Prostate gland (tissue), 2 donors: ENCODE data around the gene RSRP1.

Experiments used
- CTCF ChIP-seq, 4 experiments: fragments of 200-600 bp in 2 of 4; fragments of 450-650 bp in 2 of 4; sonication (generic) in 2 of 4; IDR thresholded peaks; 1 replicate in 3 of 4; 2 replicates in 1 of 4; pipeline ENCODE4 v1.5.1; 2016 to 2019; ENCODE audit warnings: antibody characterized with exemption in 4 of 4, mild to moderate bottlenecking in 2 of 4, moderate library complexity in 2 of 4
- POLR2A ChIP-seq: fragments of 450-650 bp; IDR thresholded peaks from one replicate; pipeline ENCODE4 v1.6.1; 2016; ENCODE audit warnings: antibody characterized with exemption, mild to moderate bottlenecking
- POLR2AphosphoS5 ChIP-seq: sonication (generic); formaldehyde crosslinking; IDR thresholded peaks from one replicate; pipeline ENCODE4 v1.6.1; 2017; ENCODE audit warnings: antibody characterized with exemption

- TF ChIP-seq CTCF (IDR thresholded peaks at IDR 0.05) = peak; percentile 67 to 90 (median 68)
- TF ChIP-seq POLR2A = no peak
- TF ChIP-seq POLR2AphosphoS5 = no peak
These were observed 42.3 kb downstream of the RSRP1 start for GRCh38 chr1:25204797-25205480.
